Measurements from ENCODE around the gene CWC25. TPM values are rescaled to one million over a fixed set of nuclear protein-coding genes. Genes with fewer than 3 reads are reported as not detected.
A peak's percentile ranks its signal among the peaks of the same experiment; 100 is the strongest.

The CWC25 gene
- total RNA-seq, 1 experiment from 2014 or later, result 18.2 TPM

GRCh38 chr17:38825762-38826247 is 684 bp upstream of the CWC25 start:
- Histone ChIP-seq H3K27me3 (replicated peaks; ENCODE audit: control insufficient read depth, insufficient read depth, low read length) (no peaks in the 10 kb centered on the region), H3K4me3 (ENCODE audit: low read depth, low read length) (peak overlapping the region; percentile 86), H3K4me1 (peaks cover 9% of the 10 kb centered on the region), H3K36me3 (ENCODE audit: control insufficient read depth, insufficient read depth, low read length) (no peaks in the 10 kb centered on the region), H3K9me3 (no peaks in the 10 kb centered on the region)
- Mint-ChIP-seq H3K4me3 (ENCODE audit: unreplicated experiment) (peak overlapping the region; percentile 98), H3K9me3 (ENCODE audit: unreplicated experiment) (no peaks in the 10 kb centered on the region), H3K4me1 (ENCODE audit: low read depth, unreplicated experiment) (no peaks in the 10 kb centered on the region), H3K36me3 (ENCODE audit: insufficient read depth, unreplicated experiment) (peaks cover 28% of the 10 kb centered on the region), H3K27me3 (ENCODE audit: insufficient read depth, unreplicated experiment) (no peaks in the 10 kb centered on the region), H3K27ac (ENCODE audit: unreplicated experiment) (peak overlapping the region; percentile 100)
- no peak for DNase-seq
- CTCF ChIA-PET, result interaction anchor here (0.7 to 1.2 kb wide), 3 partner anchors 28 to 142 kb away, joined by 3 to 5 read pairs (median 3); partner anchors contain the start of genes FBXO47 and RPL23
- no peak for TF ChIP-seq CTCF (IDR thresholded peaks at IDR 0.05; ENCODE audit: insufficient read depth in 1 of 2, low read depth in 1 of 2, low read length in 1 of 2, severe bottlenecking in 1 of 2, unreplicated experiment in 1 of 2)
- TSS peak; percentile 99 for BruUV-seq (replicated peaks)
- intact Hi-C loops (cut with micrococcal nuclease; ENCODE audit: unreplicated experiment), result loop anchor here (1.0 kb wide), 2 partner anchors 26 to 27 kb away; partner anchors contain the start of gene RPL23
- POLR2A ChIA-PET, result interaction anchor here (0.6 to 1.8 kb wide), 7 partner anchors 14 to 319 kb away, joined by 3 to 18 read pairs (median 3); partner anchors contain the start of genes PIP4K2B and RPL23

GRCh38 chr17:38815576-38816193 is 9.4 kb downstream of the CWC25 start:
- no peak for DNase-seq
- no peaks in the 10 kb centered on the region for H3K9me3 Mint-ChIP-seq (ENCODE audit: unreplicated experiment)
- Histone ChIP-seq H3K36me3 (ENCODE audit: control insufficient read depth, insufficient read depth, low read length) (peaks cover 1% of the 10 kb centered on the region), H3K4me1 (no peaks in the 10 kb centered on the region), H3K9me3 (no peaks in the 10 kb centered on the region), H3K27me3 (replicated peaks; ENCODE audit: control insufficient read depth, insufficient read depth, low read length) (no peaks in the 10 kb centered on the region), H3K4me3 (ENCODE audit: low read depth, low read length) (no peak overlapping the region)
- no peak overlapping the region for H3K27ac Mint-ChIP-seq (ENCODE audit: unreplicated experiment)
- no TSS peak for BruUV-seq (replicated peaks)
- POLR2A ChIA-PET, result no interaction called here
- peaks cover 71% of the 10 kb centered on the region for H3K36me3 Mint-ChIP-seq (ENCODE audit: insufficient read depth, unreplicated experiment)
- intact Hi-C loops (cut with micrococcal nuclease; ENCODE audit: unreplicated experiment), result no loop called here
- no peaks in the 10 kb centered on the region for H3K27me3 Mint-ChIP-seq (ENCODE audit: insufficient read depth, unreplicated experiment)
- CTCF ChIA-PET, result no interaction called here
- peak in 1 of 2 experiments; percentile 2 for TF ChIP-seq CTCF (IDR thresholded peaks at IDR 0.05; ENCODE audit: insufficient read depth in 1 of 2, low read depth in 1 of 2, low read length in 1 of 2, severe bottlenecking in 1 of 2, unreplicated experiment in 1 of 2)
- H3K4me1 Mint-ChIP-seq (ENCODE audit: low read depth, unreplicated experiment), result no peaks in the 10 kb centered on the region
- no peak overlapping the region for H3K4me3 Mint-ChIP-seq (ENCODE audit: unreplicated experiment)

GRCh38 chr17:38809828-38810227 is 15.3 kb downstream of the CWC25 start:
- H3K4me3 ChIP-seq (ENCODE audit: low read depth, low read length), result no peak overlapping the region
- H3K4me3 Mint-ChIP-seq (ENCODE audit: unreplicated experiment), result no peak overlapping the region
- H3K36me3 Mint-ChIP-seq (ENCODE audit: insufficient read depth, unreplicated experiment), result peaks cover 83% of the 10 kb centered on the region
- BruUV-seq (replicated peaks), result no TSS peak
- H3K9me3 ChIP-seq, result no peaks in the 10 kb centered on the region
- H3K36me3 ChIP-seq (ENCODE audit: control insufficient read depth, insufficient read depth, low read length), result peaks cover 3% of the 10 kb centered on the region; the same call in 1 of the 2 replicates
- no peak overlapping the region for H3K27ac Mint-ChIP-seq (ENCODE audit: unreplicated experiment)
- ChIA-PET POLR2A (no interaction called here), CTCF (no interaction called here)
- no peaks in the 10 kb centered on the region for H3K9me3 Mint-ChIP-seq (ENCODE audit: unreplicated experiment)
- no peaks in the 10 kb centered on the region for H3K27me3 ChIP-seq (replicated peaks; ENCODE audit: control insufficient read depth, insufficient read depth, low read length)
- no peak for DNase-seq
- intact Hi-C loops (cut with micrococcal nuclease; ENCODE audit: unreplicated experiment), result no loop called here
- no peaks in the 10 kb centered on the region for H3K4me1 Mint-ChIP-seq (ENCODE audit: low read depth, unreplicated experiment)
- H3K27me3 Mint-ChIP-seq (ENCODE audit: insufficient read depth, unreplicated experiment), result no peaks in the 10 kb centered on the region
- TF ChIP-seq CTCF (IDR thresholded peaks at IDR 0.05; ENCODE audit: insufficient read depth in 1 of 2, low read depth in 1 of 2, low read length in 1 of 2, severe bottlenecking in 1 of 2, unreplicated experiment in 1 of 2), result no peak
- no peaks in the 10 kb centered on the region for H3K4me1 ChIP-seq
